SK-N-SH (cell line): ENCODE results near the gene ZC2HC1C. TPM values are rescaled to one million over a fixed set of nuclear protein-coding genes. Genes with fewer than 3 reads are reported as not detected.

ENCODE experiments used
- polyA plus RNA-seq, 3 experiments: library from polyadenylated mRNA; depleted of rRNA; stranded (reverse); fragments of >200 nt; gene quantifications; 2 replicates each; pipeline ENCODE4 v1.2.3, GENCODE V29; 2012
- small RNA-seq, 7 experiments: library from RNA; depleted of rRNA; stranded (forward); fragments of <200 nt; gene quantifications; one replicate each; pipeline ENCODE3, GENCODE V24; 2012

The ZC2HC1C gene
- polyA plus RNA-seq, 1 of the 3 experiments (the other 2 are of a cell fraction) = 1.2 TPM

Small RNAs within 50 kb of the gene (small RNA-seq; reads per million reads assigned to genes)
- gene HIF1AP1 = 0 to 1.3 (median 0) reads per million in 7 experiments
- 0 reads per million in 7 experiments for gene RNU6-689P

Other genes with a start within 250 kb of the ZC2HC1C start
- gene PROX2, start 193.5 kb upstream of the ZC2HC1C start, polyA plus RNA-seq (2012; rRNA removed) = not detected in 2 replicates
- 92.3 and 117 TPM in 2 replicates for gene DLST, start 187.7 kb upstream of the ZC2HC1C start, polyA plus RNA-seq (2012; rRNA removed)
- gene RPS6KL1, start 146.4 kb upstream of the ZC2HC1C start, polyA plus RNA-seq (2012; rRNA removed) = 2.5 and 4.4 TPM in 2 replicates
- 2.3 and 4.4 TPM in 2 replicates for gene PGF, start 114.0 kb upstream of the ZC2HC1C start, polyA plus RNA-seq (2012; rRNA removed)
- gene EIF2B2, start 66.7 kb upstream of the ZC2HC1C start, polyA plus RNA-seq (2012; rRNA removed) = 111 and 125 TPM in 2 replicates
- gene MLH3, start 18.2 kb upstream of the ZC2HC1C start, polyA plus RNA-seq (2012; rRNA removed) = 3.8 and 4.7 TPM in 2 replicates
- gene ACYP1, start 5.6 kb upstream of the ZC2HC1C start, polyA plus RNA-seq (2012; rRNA removed) = 53.5 and 70.1 TPM in 2 replicates
- 48.1 and 53.3 TPM in 2 replicates for gene NEK9, start 57.4 kb downstream of the ZC2HC1C start, polyA plus RNA-seq (2012; rRNA removed)
- gene TMED10, start 107.0 kb downstream of the ZC2HC1C start, polyA plus RNA-seq (2012; rRNA removed) = 168 and 287 TPM in 2 replicates
- 285 and 309 TPM in 2 replicates for gene FOS, start 209.2 kb downstream of the ZC2HC1C start, polyA plus RNA-seq (2012; rRNA removed)